SU-DHL-6 (cell line): ENCODE results near the gene TBRG4.
"Not testable (repeated sequence)": the region's sequence is repeated elsewhere in the genome, so short reads cannot be mapped to it uniquely, and the experiment has no call there.

Source experiments
- H2AFZ ChIP-seq: fragments of 200-600 bp; sonication (generic); 2 replicates; pipeline ENCODE4 v1.6.1; 2014; ENCODE audit warnings: low read depth, mild to moderate bottlenecking, moderate library complexity, mixed read lengths, antibody characterized with exemption, low read length; ENCODE audit not compliant: severe bottlenecking
- H3F3A ChIP-seq: fragments of 200-600 bp; shearing (Covaris generic); 2 replicates; pipeline ENCODE4 v1.6.0; 2016; ENCODE audit warnings: antibody characterized with exemption, mild to moderate bottlenecking; ENCODE audit not compliant: insufficient read depth
- H3K27ac ChIP-seq: fragments of 200-600 bp; sonication (generic); 2 replicates; pipeline ENCODE4 v1.5.1; 2016; ENCODE audit warnings: low read depth, mild to moderate bottlenecking, low read length, moderate library complexity, mixed read lengths
- H3K27me3 ChIP-seq: fragments of 200-600 bp; sonication (generic), shearing (Covaris generic); 2 replicates; pipeline ENCODE4 v1.6.0; 2014; ENCODE audit warnings: mild to moderate bottlenecking, low read length
- H3K36me3 ChIP-seq: fragments of 200-600 bp; sonication (generic); 2 replicates; pipeline ENCODE4 v1.6.1; 2014; ENCODE audit warnings: mild to moderate bottlenecking, low read length, mixed read lengths
- H3K4me2 ChIP-seq: fragments of 300-600, 200-600 bp; shearing (Covaris generic), sonication (generic); 2 replicates; pipeline ENCODE4 v1.6.0; 2014; ENCODE audit warnings: low read length, low read depth, mild to moderate bottlenecking; ENCODE audit not compliant: poor library complexity, severe bottlenecking
- H3K4me3 ChIP-seq: fragments of 200-600 bp; sonication (generic); 2 replicates; pipeline ENCODE4 v1.5.1; 2014; ENCODE audit warnings: antibody characterized with exemption, low read length, mild to moderate bottlenecking, mixed read lengths; ENCODE audit not compliant: insufficient read depth, poor library complexity, severe bottlenecking
- H3K79me2 ChIP-seq: fragments of 200-600 bp; sonication (generic); 2 replicates; pipeline ENCODE4 v1.6.1; 2014; ENCODE audit warnings: mild to moderate bottlenecking, low read length, moderate library complexity; ENCODE audit not compliant: insufficient read depth
- H3K9ac ChIP-seq: fragments of 200-600 bp; sonication (generic); 2 replicates; pipeline ENCODE4 v1.7.0; 2014; ENCODE audit warnings: mild to moderate bottlenecking, low read length
- H3K9me2 ChIP-seq: fragments of 200-600 bp; sonication (generic); replicated peaks from 2 replicates; pipeline ENCODE4 v1.6.1; 2014; ENCODE audit warnings: low read length; ENCODE audit not compliant: insufficient read depth
- H3K9me3 ChIP-seq: fragments of 200-600 bp; sonication (generic); 2 replicates; pipeline ENCODE4 v1.6.1; 2014; ENCODE audit warnings: low read length, mixed read lengths; ENCODE audit not compliant: insufficient read depth
- H4K20me1 ChIP-seq: fragments of 200-600 bp; sonication (generic); 2 replicates; pipeline ENCODE4 v1.6.1; 2014; ENCODE audit warnings: low read depth, mild to moderate bottlenecking, antibody characterized with exemption, low read length, moderate library complexity, mixed read lengths
- CTCF ChIP-seq: fragments of 200-600 bp; sonication (generic); IDR thresholded peaks from one replicate; pipeline ENCODE4 v1.5.1; 2017; ENCODE audit warnings: antibody characterized with exemption, mild to moderate bottlenecking, low read length, moderate library complexity; ENCODE audit not compliant: insufficient read depth, poor library complexity, severe bottlenecking
- EZH2phosphoT487 ChIP-seq: fragments of 200-600 bp; sonication (generic), shearing (Covaris generic); conservative IDR thresholded peaks from 2 replicates; pipeline ENCODE4 v1.6.1; 2018; ENCODE audit warnings: mild to moderate bottlenecking, antibody characterized with exemption, low read length, moderate library complexity, mixed read lengths

TBRG4 gene

DNA sequence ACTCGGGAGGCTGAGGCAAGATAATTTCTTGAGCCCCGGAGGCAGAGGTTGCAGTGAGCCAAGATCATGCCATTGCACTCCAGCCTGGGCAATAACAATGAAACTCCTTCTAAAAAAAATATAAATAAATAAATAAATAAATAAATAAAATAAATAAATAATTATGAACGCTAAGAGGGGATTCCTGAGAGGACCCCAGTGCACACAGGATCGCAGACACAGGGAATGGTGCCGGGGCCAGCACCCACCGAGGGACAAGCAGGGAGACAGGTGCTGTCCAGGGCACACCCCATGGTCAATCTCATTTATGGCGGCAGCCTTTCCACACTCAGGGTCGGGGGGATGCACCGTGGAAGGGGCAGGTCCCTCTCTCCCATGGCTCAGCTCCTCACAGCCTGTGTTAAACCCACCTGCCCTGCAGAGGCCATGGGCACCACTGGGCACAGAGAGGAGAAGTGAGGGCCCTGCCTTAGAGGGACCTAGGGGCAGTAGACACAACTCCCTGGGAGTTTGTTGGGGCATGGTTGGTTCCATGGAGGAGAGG is 43.9 kb upstream of the TBRG4 start:
- Histone ChIP-seq H3K4me3 (no peak overlapping the region), H3F3A (no peaks in the 10 kb centered on the region), H2AFZ (no peak overlapping the region), H3K79me2 (no peaks in the 10 kb centered on the region), H3K27me3 (no peaks in the 10 kb centered on the region), H3K4me2 (no peak overlapping the region), H3K9me3 (no peaks in the 10 kb centered on the region), H3K36me3 (no peaks in the 10 kb centered on the region), H3K9ac (no peak overlapping the region), H4K20me1 (no peaks in the 10 kb centered on the region), H3K27ac (no peak overlapping the region), H3K9me2 (no peaks in the 10 kb centered on the region)
- TF ChIP-seq CTCF (no peak), EZH2phosphoT487 (no peak)

- H3K36me3 ChIP-seq, H3K79me2 ChIP-seq, H3K27ac ChIP-seq, H3K4me2 ChIP-seq, H3K9me2 ChIP-seq, H2AFZ ChIP-seq, H3K9me3 ChIP-seq, H3F3A ChIP-seq, H3K27me3 ChIP-seq, H3K4me3 ChIP-seq, H4K20me1 ChIP-seq, H3K9ac ChIP-seq: not testable (repeated sequence)
Observed at GRCh38 chr7:45153861-45154260, 42.4 kb upstream of the TBRG4 start.

DNA sequence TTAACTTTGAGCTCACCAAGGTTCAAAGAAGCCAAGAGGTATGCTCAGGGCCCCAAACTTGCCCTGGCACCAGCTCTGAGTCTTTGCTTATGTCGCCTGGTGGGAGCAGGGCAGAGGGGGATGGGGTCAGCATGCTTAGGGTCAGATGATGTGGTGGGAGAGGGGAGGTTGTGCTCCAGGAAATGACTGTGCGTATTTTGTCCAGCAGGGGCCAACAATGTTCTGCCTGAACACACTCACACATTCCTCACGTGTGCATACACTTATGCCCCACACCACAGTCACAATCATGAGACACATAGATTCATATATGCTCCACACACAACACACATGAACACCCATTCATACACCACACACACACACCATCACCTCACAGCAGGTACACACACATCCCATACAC is 41.7 kb upstream of the TBRG4 start:
- H3F3A ChIP-seq: no peaks in the 10 kb centered on the region
- H4K20me1 ChIP-seq: no peaks in the 10 kb centered on the region
- H3K4me3 ChIP-seq: no peak overlapping the region
- H3K9me3 ChIP-seq: no peaks in the 10 kb centered on the region
- H2AFZ ChIP-seq: no peak overlapping the region
- no peaks in the 10 kb centered on the region for H3K27me3 ChIP-seq
- no peak overlapping the region for H3K9ac ChIP-seq
- H3K4me2 ChIP-seq: no peak overlapping the region
- no peaks in the 10 kb centered on the region for H3K36me3 ChIP-seq
- TF ChIP-seq EZH2phosphoT487 (no peak), CTCF (no peak)
- no peaks in the 10 kb centered on the region for H3K79me2 ChIP-seq
- no peak overlapping the region for H3K27ac ChIP-seq
- H3K9me2 ChIP-seq: no peaks in the 10 kb centered on the region

GRCh38 chr7:45151967-45152366 is 40.5 kb upstream of the TBRG4 start:
- H3K79me2 ChIP-seq: no peaks in the 10 kb centered on the region
- H3K9me2 ChIP-seq: no peaks in the 10 kb centered on the region
- H3K36me3 ChIP-seq: no peaks in the 10 kb centered on the region
- no peak overlapping the region for H3K27ac ChIP-seq
- no peaks in the 10 kb centered on the region for H4K20me1 ChIP-seq
- H3K27me3 ChIP-seq: no peaks in the 10 kb centered on the region
- no peak for TF ChIP-seq CTCF
- no peak for TF ChIP-seq EZH2phosphoT487
- no peaks in the 10 kb centered on the region for H3F3A ChIP-seq
- no peak overlapping the region for H3K4me3 ChIP-seq
- H3K9me3 ChIP-seq: no peaks in the 10 kb centered on the region
- H3K4me2 ChIP-seq: no peak overlapping the region
- no peak overlapping the region for H2AFZ ChIP-seq
- H3K9ac ChIP-seq: no peak overlapping the region
